HEK293T (cell line): ENCODE results near the gene CPLANE2.

ENCODE experiments used
- CTCF ChIA-PET: fragments of 350-600 bp; formaldehyde crosslinking; extraction: SDS; loops from one replicate; lab custom pipeline; 2021; ENCODE audit warnings: antibody characterized with exemption, inconsistent platforms; lab: Yijun Ruan, JAX
- POLR2A ChIA-PET: fragments of 350-600 bp; formaldehyde crosslinking; extraction: SDS; loops from one replicate; lab custom pipeline; 2020; ENCODE audit warnings: antibody characterized with exemption, inconsistent platforms; lab: Yijun Ruan, JAX
- DNase-seq: peaks from one replicate; pipeline ENCODE4 v3.0.0; 2012; ENCODE audit warnings: mixed read lengths; ENCODE audit errors: extremely low spot score
- ARNT ChIP-seq: fragments of 450-650 bp; IDR thresholded peaks from 2 replicates; pipeline ENCODE4 v1.6.1; 2017; ENCODE audit warnings: mild to moderate bottlenecking
- BHLHE40 ChIP-seq: fragments of 450-650 bp; IDR thresholded peaks from 2 replicates; pipeline ENCODE4 v1.6.1; 2016; ENCODE audit warnings: mild to moderate bottlenecking, moderate library complexity, borderline replicate concordance
- CTBP1 ChIP-seq: fragments of 450-650 bp; IDR thresholded peaks from 2 replicates; pipeline ENCODE4 v1.6.1; 2016; ENCODE audit warnings: borderline replicate concordance
- ELF4 ChIP-seq: fragments of 450-650 bp; IDR thresholded peaks from 2 replicates; pipeline ENCODE4 v1.6.1; 2017; ENCODE audit warnings: antibody characterized with exemption
- FOXA1 ChIP-seq: fragments of 450-650 bp; IDR thresholded peaks from 2 replicates; pipeline ENCODE4 v1.6.1; 2016; ENCODE audit warnings: mild to moderate bottlenecking
- FOXK2 ChIP-seq: fragments of 450-650 bp; IDR thresholded peaks from 2 replicates; pipeline ENCODE4 v1.6.1; 2016; ENCODE audit warnings: mild to moderate bottlenecking
- FOXM1 ChIP-seq: fragments of 450-650 bp; IDR thresholded peaks from 2 replicates; pipeline ENCODE4 v1.6.1; 2017; ENCODE audit warnings: mild to moderate bottlenecking, borderline replicate concordance
- HDGF ChIP-seq: fragments of 450-650 bp; IDR thresholded peaks from 2 replicates; pipeline ENCODE4 v1.6.1; 2017; ENCODE audit warnings: antibody characterized with exemption, borderline replicate concordance
- L3MBTL2 ChIP-seq: fragments of 450-650 bp; conservative IDR thresholded peaks from 2 replicates; pipeline ENCODE4 v1.6.1; 2016; ENCODE audit warnings: mild to moderate bottlenecking
- LEF1 ChIP-seq: fragments of 450-650 bp; IDR thresholded peaks from 2 replicates; pipeline ENCODE4 v1.6.1; 2017; ENCODE audit warnings: mild to moderate bottlenecking, borderline replicate concordance
- NFRKB ChIP-seq: fragments of 450-650 bp; IDR thresholded peaks from 2 replicates; pipeline ENCODE4 v1.6.1; 2016; ENCODE audit warnings: mild to moderate bottlenecking, moderate library complexity
- PKNOX1 ChIP-seq: fragments of 450-650 bp; IDR thresholded peaks from 2 replicates; pipeline ENCODE4 v1.6.1; 2016
- SP1 ChIP-seq: fragments of 450-650 bp; IDR thresholded peaks from 2 replicates; pipeline ENCODE4 v1.6.1; 2017
- SUZ12 ChIP-seq: fragments of 450-650 bp; IDR thresholded peaks from 2 replicates; pipeline ENCODE4 v1.6.1; 2016; ENCODE audit warnings: mild to moderate bottlenecking
- TARDBP ChIP-seq: fragments of 450-650 bp; IDR thresholded peaks from 2 replicates; pipeline ENCODE4 v1.6.1; 2016
- ZNF384 ChIP-seq: fragments of 450-650 bp; IDR thresholded peaks from 2 replicates; pipeline ENCODE4 v1.6.1; 2016

CPLANE2 gene

GRCh38 chr1:16232316-16232710, 4.7 kb downstream of the CPLANE2 start:
- no peak for TF ChIP-seq BHLHE40
- no peak for TF ChIP-seq LEF1
- TF ChIP-seq HDGF: no peak
- TF ChIP-seq TARDBP: no peak
- TF ChIP-seq PKNOX1: no peak
- TF ChIP-seq FOXA1: no peak
- TF ChIP-seq NFRKB: no peak
- no peak for TF ChIP-seq L3MBTL2
- TF ChIP-seq SP1: no peak
- TF ChIP-seq CTBP1: no peak
- TF ChIP-seq ARNT: no peak
- no peak for TF ChIP-seq FOXK2
- no peak for TF ChIP-seq ZNF384
- TF ChIP-seq ELF4: no peak
- no peak for TF ChIP-seq SUZ12
- no peak for TF ChIP-seq FOXM1
- DNase-seq: no peak
- POLR2A ChIA-PET: no interaction called here
- CTCF ChIA-PET: no interaction called here

- no peak for DNase-seq
- POLR2A ChIA-PET: no interaction called here
- no peak for TF ChIP-seq ELF4
- no peak for TF ChIP-seq ZNF384
- TF ChIP-seq L3MBTL2: no peak
- TF ChIP-seq TARDBP: no peak
- CTCF ChIA-PET: no interaction called here
Observed at GRCh38 chr1:16231331-16232315, 5.4 kb downstream of the CPLANE2 start.

- DNase-seq: no peak
- TF ChIP-seq ELF4: no peak
- no peak for TF ChIP-seq FOXM1
- TF ChIP-seq PKNOX1: no peak
- TF ChIP-seq SP1: no peak
- TF ChIP-seq SUZ12: no peak
- TF ChIP-seq CTBP1: no peak
- no peak for TF ChIP-seq HDGF
- TF ChIP-seq FOXK2: no peak
- TF ChIP-seq FOXA1: no peak
- TF ChIP-seq LEF1: no peak
- TF ChIP-seq NFRKB: no peak
- no peak for TF ChIP-seq TARDBP
- TF ChIP-seq ZNF384: no peak
- no peak for TF ChIP-seq ARNT
- no peak for TF ChIP-seq L3MBTL2
- CTCF ChIA-PET: no interaction called here
- POLR2A ChIA-PET: no interaction called here
Observed at GRCh38 chr1:16230744-16231143, 6.2 kb downstream of the CPLANE2 start.

- CTCF ChIA-PET: no interaction called here
- TF ChIP-seq HDGF (no peak), CTBP1 (no peak), LEF1 (no peak), PKNOX1 (no peak), TARDBP (no peak), FOXA1 (no peak), L3MBTL2 (no peak), FOXM1 (no peak), ARNT (no peak), ZNF384 (no peak), ELF4 (no peak), FOXK2 (no peak), SUZ12 (no peak), NFRKB (no peak), SP1 (no peak), BHLHE40 (no peak)
- DNase-seq: no peak
- POLR2A ChIA-PET: no interaction called here
Observed at GRCh38 chr1:16229976-16230740, 6.8 kb downstream of the CPLANE2 start.

GRCh38 chr1:16226490-16227179, 10.3 kb downstream of the CPLANE2 start:
- POLR2A ChIA-PET: no interaction called here
- DNase-seq: no peak
- TF ChIP-seq ELF4 (no peak), PKNOX1 (no peak), L3MBTL2 (no peak), FOXM1 (no peak), ZNF384 (no peak), LEF1 (no peak), FOXA1 (no peak), CTBP1 (no peak), BHLHE40 (no peak), SP1 (no peak), NFRKB (no peak), SUZ12 (no peak), TARDBP (no peak), ARNT (no peak), FOXK2 (no peak), HDGF (no peak)
- CTCF ChIA-PET: no interaction called here
